ENCODE data around the gene C2orf92. TPM values are rescaled to one million over a fixed set of nuclear protein-coding genes. Genes with fewer than 3 reads are reported as not detected.

Gene C2orf92
- total RNA-seq, 1 experiment from 2014 or later, result 11.2 TPM

DNA sequence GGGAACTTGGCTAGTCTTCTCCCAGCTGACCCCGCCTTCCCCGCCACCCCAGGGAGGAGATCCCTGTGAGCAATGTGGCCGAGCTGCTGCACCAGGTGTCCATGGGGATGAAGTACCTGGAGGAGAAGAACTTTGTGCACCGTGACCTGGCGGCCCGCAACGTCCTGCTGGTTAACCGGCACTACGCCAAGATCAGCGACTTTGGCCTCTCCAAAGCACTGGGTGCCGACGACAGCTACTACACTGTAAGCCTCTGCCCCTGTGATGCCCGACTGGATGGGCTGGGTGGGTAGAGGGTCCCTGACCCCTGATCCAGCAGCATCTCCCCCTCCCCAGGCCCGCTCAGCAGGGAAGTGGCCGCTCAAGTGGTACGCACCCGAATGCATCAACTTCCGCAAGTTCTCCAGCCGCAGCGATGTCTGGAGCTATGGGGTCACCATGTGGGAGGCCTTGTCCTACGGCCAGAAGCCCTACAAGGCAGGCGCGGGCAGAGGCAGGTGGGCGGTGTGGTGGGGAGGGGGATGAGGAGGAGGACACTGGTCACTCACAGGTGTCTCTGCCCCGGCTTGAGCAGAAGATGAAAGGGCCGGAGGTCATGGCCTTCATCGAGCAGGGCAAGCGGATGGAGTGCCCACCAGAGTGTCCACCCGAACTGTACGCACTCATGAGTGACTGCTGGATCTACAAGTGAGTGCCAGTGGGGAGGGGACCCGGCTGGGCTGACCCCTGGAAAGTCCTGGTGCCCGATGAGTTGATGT is 68.1 kb downstream of the C2orf92 start:
- no peaks in the 10 kb centered on the region for H4K20me1 ChIP-seq (ENCODE audit: insufficient read depth)
- H3K4me2 ChIP-seq, result no peak overlapping the region
- H3K9me2 ChIP-seq (ENCODE audit: insufficient read depth), result no peaks in the 10 kb centered on the region
- no peak overlapping the region for H3K27ac ChIP-seq
- H3K27me3 ChIP-seq (ENCODE audit: insufficient read depth, low read depth), result peaks cover 18% of the 10 kb centered on the region
- BruUV-seq (replicated peaks), result no TSS peak
- no peaks in the 10 kb centered on the region for H3K79me2 ChIP-seq (ENCODE audit: low read depth)
- ChIA-PET CTCF (no interaction called here), POLR2A (ENCODE audit: unreplicated experiment) (no interaction called here)
- TF ChIP-seq, protein P1, sequence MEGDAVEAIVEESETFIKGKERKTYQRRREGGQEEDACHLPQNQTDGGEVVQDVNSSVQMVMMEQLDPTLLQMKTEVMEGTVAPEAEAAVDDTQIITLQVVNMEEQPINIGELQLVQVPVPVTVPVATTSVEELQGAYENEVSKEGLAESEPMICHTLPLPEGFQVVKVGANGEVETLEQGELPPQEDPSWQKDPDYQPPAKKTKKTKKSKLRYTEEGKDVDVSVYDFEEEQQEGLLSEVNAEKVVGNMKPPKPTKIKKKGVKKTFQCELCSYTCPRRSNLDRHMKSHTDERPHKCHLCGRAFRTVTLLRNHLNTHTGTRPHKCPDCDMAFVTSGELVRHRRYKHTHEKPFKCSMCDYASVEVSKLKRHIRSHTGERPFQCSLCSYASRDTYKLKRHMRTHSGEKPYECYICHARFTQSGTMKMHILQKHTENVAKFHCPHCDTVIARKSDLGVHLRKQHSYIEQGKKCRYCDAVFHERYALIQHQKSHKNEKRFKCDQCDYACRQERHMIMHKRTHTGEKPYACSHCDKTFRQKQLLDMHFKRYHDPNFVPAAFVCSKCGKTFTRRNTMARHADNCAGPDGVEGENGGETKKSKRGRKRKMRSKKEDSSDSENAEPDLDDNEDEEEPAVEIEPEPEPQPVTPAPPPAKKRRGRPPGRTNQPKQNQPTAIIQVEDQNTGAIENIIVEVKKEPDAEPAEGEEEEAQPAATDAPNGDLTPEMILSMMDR (conservative IDR thresholded peaks at IDR 0.05), result no peak
- no peak for TF ChIP-seq EZH2 (IDR thresholded peaks at IDR 0.05; ENCODE audit: low read depth)
- no peaks in the 10 kb centered on the region for H3K9me3 ChIP-seq (ENCODE audit: insufficient read depth, low read depth)
- intact Hi-C loops (cut with micrococcal nuclease; ENCODE audit: unreplicated experiment), result no loop called here
- peaks cover 6% of the 10 kb centered on the region for H3K4me1 ChIP-seq (replicated peaks; ENCODE audit: insufficient read depth)
- no peaks in the 10 kb centered on the region for H3F3A ChIP-seq (ENCODE audit: insufficient read depth, low read depth)
- DNase-seq, result no peak
- no peak overlapping the region for H2AFZ ChIP-seq
- H3K36me3 ChIP-seq (ENCODE audit: low read depth), result no peaks in the 10 kb centered on the region
- no peak overlapping the region for H3K4me3 ChIP-seq

DNA sequence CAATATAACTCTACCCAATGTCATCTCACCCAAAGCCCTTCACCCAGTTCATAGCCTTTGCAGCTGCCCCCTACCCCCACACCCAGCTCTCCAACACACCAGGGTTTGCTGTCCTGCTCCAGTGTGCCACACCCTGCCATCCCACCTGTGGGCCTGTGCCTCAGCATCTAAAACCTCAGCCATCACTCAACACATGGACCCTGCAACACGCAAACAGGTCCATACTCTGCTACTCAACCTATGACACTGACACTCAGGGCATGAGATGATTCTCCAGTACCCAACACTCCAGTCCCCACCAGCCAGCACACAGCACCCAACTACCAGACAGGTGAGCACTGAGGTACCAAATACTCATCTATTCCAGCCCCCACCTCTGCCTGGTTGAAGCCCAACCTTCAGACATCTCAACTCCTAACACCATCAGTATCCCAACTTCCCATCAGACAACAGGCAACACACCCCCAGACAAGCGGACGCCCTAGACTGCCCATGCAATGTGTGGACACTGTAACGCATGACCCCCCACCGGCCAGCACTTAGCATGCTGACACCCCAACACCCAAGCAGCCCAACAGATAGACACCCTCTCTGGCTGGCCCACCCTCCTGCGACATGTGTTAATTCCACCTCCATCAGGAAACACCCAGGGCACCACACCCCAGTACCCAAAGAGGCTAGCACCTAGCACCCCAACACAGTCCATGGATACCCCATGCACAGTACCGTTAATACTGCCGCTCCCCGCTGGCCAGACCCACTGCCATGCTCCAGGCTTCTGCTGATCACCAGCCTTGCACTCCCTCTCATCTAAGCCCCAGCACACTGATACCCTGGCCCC is 68.9 kb downstream of the C2orf92 start:
- Histone ChIP-seq H3F3A (ENCODE audit: insufficient read depth, low read depth) (no peaks in the 10 kb centered on the region), H3K9me2 (ENCODE audit: insufficient read depth) (no peaks in the 10 kb centered on the region), H3K4me1 (replicated peaks; ENCODE audit: insufficient read depth) (peaks cover 6% of the 10 kb centered on the region), H2AFZ (no peak overlapping the region), H3K27me3 (ENCODE audit: insufficient read depth, low read depth) (peaks cover 18% of the 10 kb centered on the region), H3K27ac (no peak overlapping the region), H3K4me2 (no peak overlapping the region), H3K4me3 (no peak overlapping the region), H3K9me3 (ENCODE audit: insufficient read depth, low read depth) (no peaks in the 10 kb centered on the region), H4K20me1 (ENCODE audit: insufficient read depth) (no peaks in the 10 kb centered on the region), H3K79me2 (ENCODE audit: low read depth) (no peaks in the 10 kb centered on the region), H3K36me3 (ENCODE audit: low read depth) (no peaks in the 10 kb centered on the region)
- CTCF ChIA-PET, result no interaction called here
- no TSS peak for BruUV-seq (replicated peaks)
- POLR2A ChIA-PET (ENCODE audit: unreplicated experiment), result no interaction called here
- intact Hi-C loops (cut with micrococcal nuclease; ENCODE audit: unreplicated experiment), result no loop called here
- TF ChIP-seq, protein P1 (conservative IDR thresholded peaks at IDR 0.05), result no peak
- TF ChIP-seq EZH2 (IDR thresholded peaks at IDR 0.05; ENCODE audit: low read depth), result no peak
- no peak for DNase-seq

DNA sequence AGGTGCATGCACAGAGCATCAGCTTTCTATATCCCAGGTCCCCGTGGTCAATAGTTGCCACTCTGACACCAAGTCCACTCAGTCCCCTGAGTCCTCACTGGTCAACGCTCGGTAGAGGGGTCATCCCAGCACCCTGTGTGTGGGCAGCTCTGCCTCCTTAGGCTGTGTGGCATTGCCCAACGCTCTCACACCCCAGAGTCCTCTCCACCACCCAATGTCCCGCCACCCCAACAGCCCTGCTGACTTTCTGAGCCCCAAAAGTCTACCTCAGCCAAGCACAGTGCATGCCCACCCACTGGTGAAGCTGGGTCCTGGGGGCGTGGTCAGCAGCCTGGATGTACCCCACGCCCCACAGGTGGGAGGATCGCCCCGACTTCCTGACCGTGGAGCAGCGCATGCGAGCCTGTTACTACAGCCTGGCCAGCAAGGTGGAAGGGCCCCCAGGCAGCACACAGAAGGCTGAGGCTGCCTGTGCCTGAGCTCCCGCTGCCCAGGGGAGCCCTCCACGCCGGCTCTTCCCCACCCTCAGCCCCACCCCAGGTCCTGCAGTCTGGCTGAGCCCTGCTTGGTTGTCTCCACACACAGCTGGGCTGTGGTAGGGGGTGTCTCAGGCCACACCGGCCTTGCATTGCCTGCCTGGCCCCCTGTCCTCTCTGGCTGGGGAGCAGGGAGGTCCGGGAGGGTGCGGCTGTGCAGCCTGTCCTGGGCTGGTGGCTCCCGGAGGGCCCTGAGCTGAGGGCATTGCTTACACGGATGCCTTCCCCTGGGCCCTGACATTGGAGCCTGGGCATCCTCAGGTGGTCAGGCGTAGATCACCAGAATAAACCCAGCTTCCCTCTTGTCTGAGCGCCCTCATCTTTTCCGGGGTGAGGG is 69.7 kb downstream of the C2orf92 start:
- Histone ChIP-seq H3K4me3 (no peak overlapping the region), H3K27ac (no peak overlapping the region), H3K36me3 (ENCODE audit: low read depth) (no peaks in the 10 kb centered on the region), H2AFZ (no peak overlapping the region), H3K9me2 (ENCODE audit: insufficient read depth) (no peaks in the 10 kb centered on the region), H3K27me3 (ENCODE audit: insufficient read depth, low read depth) (peaks cover 18% of the 10 kb centered on the region), H4K20me1 (ENCODE audit: insufficient read depth) (no peaks in the 10 kb centered on the region), H3F3A (ENCODE audit: insufficient read depth, low read depth) (no peaks in the 10 kb centered on the region), H3K79me2 (ENCODE audit: low read depth) (no peaks in the 10 kb centered on the region), H3K4me1 (replicated peaks; ENCODE audit: insufficient read depth) (peaks cover 6% of the 10 kb centered on the region), H3K4me2 (no peak overlapping the region), H3K9me3 (ENCODE audit: insufficient read depth, low read depth) (no peaks in the 10 kb centered on the region)
- CTCF ChIA-PET, result interaction anchor here (0.6 kb wide), 1 partner anchor 29 kb away, joined by 3 read pairs; no protein-coding TSS in a partner anchor
- TF ChIP-seq EZH2 (IDR thresholded peaks at IDR 0.05; ENCODE audit: low read depth), result no peak
- TF ChIP-seq, protein P1 (conservative IDR thresholded peaks at IDR 0.05), result no peak
- POLR2A ChIA-PET (ENCODE audit: unreplicated experiment), result no interaction called here
- BruUV-seq (replicated peaks), result no TSS peak
- DNase-seq, result no peak
- intact Hi-C loops (cut with micrococcal nuclease; ENCODE audit: unreplicated experiment), result no loop called here
